ENCODE measurements around the gene HSH2D.
"Not testable (repeated sequence)": the region's sequence is repeated elsewhere in the genome, so short reads cannot be mapped to it uniquely, and the experiment has no call there.

HSH2D gene

DNA sequence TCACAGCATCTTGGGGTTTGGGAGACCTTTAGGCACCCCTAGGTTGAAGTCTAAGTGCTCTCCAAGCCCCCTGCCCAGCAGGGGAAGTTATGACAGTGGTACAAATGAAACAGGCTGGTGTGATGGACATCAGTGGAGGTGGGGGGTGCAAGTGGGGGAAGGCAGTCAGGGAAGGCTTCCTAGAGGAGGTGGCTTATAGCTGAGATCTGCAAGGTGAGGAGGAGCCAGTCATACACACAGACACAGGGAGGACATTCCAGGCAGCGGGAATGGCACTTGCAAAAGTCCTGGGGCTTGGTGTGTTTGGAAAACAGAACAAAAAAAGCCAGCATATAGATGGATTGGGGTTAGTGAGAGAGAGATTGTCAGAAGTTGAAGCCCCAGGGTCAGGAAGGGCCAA, 11.6 kb downstream of the HSH2D start:
- no peak for DNase-seq (ENCODE audit: low read depth in 2 of 2)

DNA sequence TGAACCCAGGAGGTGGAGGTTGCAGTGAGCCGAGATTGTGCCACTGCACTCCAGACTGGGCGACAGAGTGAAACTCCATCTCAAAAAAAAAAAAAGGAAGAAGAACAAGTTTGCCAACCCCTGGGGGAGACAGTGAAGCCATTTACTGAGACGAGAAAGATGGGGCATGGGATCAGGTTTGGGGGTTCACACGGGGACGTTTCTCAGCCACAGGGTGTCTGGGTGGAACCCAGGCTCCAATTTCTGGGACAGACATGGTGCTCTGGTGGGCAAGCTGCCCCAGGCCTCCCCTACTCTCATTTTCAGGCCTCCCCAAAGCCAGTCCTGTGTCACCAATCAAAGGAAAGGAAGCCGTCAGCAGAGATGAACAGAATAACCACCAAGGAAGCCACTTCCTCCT, 13.4 kb downstream of the HSH2D start:
- no peak for DNase-seq (ENCODE audit: low read depth in 2 of 2)

GRCh38 chr19:16157601-16158000, 14.1 kb downstream of the HSH2D start:
- no peak for DNase-seq (ENCODE audit: low read depth in 2 of 2)

DNA sequence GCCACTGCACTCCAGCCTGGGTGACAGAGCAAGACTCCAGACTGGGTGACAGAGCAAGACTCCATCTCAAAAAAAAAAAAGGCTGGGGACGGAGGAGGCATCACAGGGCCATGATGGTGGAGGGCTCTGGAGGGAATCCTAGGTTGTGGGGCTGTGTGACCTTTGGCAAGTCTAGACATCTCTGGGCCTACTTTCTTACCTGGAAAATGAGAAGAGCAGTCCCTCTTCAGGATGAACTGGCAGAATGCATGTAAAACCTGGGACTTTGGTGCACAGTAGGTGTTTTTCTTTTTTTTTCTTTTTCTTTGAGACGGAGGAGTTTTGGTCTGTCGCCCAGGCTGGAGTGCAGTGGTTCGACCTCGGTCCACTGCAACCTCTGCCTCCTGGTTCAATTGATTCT, 16.2 kb downstream of the HSH2D start:
- no peak for DNase-seq (ENCODE audit: low read depth in 2 of 2)

- no peak for DNase-seq (ENCODE audit: low read depth in 2 of 2)
Measured at GRCh38 chr19:16160445-16160942, 17.0 kb downstream of the HSH2D start.

DNA sequence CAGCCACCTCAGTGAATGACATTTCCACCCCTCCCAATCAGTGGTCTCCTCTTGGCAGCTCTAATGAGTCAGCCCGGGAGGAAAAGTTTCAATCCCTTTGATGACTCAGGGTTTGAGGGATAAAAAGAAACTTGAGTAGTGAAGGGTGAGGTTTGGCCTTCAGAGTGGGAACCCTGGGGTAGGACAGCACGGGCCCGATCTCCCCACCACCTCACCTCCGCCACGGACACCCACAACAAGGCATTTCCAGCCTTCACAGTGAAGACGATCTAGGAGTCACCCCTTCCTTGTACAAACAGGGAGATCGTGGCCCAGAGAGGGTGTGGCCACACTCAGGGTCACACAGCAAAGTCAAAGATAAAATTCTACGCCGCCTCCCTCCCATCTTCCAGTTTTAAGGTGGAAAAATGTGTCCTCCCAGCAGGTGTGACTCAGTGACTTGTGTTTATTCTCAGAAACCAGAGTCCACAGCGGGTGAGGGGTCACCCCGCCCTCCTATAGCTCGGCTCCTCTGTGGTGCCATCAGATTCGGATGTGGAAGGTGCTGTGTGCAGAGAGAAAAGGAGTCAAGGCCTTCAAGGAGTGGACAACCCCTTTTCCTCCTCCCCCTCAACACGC, 17.6 kb downstream of the HSH2D start:
- DNase-seq (ENCODE audit: low read depth in 2 of 2), result no peak

DNA sequence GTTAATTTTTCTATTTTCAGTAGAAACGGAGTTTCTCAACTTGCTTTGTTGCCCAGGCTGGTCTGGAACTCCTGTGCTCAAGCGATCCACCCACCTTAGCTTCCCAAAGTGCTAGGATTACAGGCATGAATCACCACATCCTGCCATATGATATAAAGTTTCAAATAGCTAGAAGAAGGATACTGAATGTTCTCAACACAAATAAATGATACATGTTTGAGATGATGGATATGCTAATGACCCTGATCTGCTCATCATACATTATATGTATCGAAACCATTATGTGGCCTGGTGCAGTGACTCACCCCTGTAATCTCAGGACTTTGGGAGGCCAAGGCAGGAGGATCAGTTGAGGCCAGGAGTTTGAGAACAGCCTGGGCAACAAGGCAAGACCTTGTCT, 18.4 kb downstream of the HSH2D start:
- DNase-seq (ENCODE audit: low read depth in 2 of 2), result no peak

GRCh38 chr19:16164222-16164890, 20.9 kb downstream of the HSH2D start:
- no peak for DNase-seq (ENCODE audit: low read depth in 2 of 2)

- no peak for DNase-seq (ENCODE audit: low read depth in 2 of 2)
Measured at GRCh38 chr19:16166417-16166816, 22.9 kb downstream of the HSH2D start.

GRCh38 chr19:16167055-16167454, 23.6 kb downstream of the HSH2D start:
- DNase-seq (ENCODE audit: low read depth in 2 of 2), result no peak

DNA sequence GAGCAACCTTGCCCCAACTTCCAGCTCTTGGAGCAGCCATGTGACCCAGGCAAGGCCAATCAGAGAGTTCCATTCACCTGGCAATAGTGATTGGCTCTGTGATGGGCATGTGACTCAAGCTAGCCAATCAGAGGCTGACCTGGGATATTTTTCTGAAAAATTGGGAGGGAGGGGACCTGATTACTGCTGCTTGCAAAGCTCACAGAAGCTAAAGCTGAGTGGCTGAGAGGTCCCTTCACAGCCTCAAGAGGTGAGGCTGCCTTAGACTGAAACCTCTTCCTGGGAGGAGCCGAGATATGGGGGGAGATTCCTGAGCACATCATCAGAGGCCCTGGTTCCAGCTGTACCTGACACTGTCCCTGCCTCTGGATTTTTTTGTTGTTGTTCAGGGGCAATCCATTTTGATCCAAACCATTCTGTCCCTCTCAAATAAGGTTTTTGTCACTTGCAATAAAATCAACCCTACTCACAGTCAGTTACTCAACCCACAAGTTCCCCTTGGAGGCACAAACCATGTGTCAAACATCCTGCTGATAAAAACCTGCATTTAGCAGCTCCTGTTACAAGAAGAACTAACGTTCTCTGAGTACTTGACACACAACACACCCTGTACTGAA, 25.1 kb downstream of the HSH2D start:
- no peak for DNase-seq (ENCODE audit: low read depth in 2 of 2)

DNA sequence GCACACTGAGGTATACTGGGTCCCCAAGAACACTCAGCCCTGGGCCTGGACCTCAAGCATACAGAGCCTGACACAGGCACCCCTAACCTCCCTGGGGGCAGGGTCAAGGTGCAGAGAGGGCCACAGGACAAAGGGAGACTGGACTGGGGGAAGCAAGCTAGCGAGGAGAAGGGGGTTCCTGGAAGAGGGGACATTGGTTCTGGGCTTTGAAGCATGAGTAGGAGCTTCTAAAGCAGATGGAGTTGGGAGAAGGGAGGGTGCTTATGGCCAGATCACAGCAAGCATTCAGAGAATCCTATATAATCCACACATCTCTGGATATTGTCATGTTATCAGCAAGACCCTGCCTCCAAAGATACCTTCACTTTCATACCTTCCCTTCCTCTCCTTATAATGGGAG, 26.6 kb downstream of the HSH2D start:
- DNase-seq (ENCODE audit: low read depth in 2 of 2), result no peak

GRCh38 chr19:16175954-16176353, 32.5 kb downstream of the HSH2D start:
- DNase-seq (ENCODE audit: low read depth in 2 of 2), result no peak

GRCh38 chr19:16178866-16179265, 35.4 kb downstream of the HSH2D start:
- DNase-seq (ENCODE audit: low read depth in 2 of 2), result not testable (repeated sequence)

- no peak for DNase-seq (ENCODE audit: low read depth in 2 of 2)
Measured at GRCh38 chr19:16180611-16181010, 37.1 kb downstream of the HSH2D start.

DNA sequence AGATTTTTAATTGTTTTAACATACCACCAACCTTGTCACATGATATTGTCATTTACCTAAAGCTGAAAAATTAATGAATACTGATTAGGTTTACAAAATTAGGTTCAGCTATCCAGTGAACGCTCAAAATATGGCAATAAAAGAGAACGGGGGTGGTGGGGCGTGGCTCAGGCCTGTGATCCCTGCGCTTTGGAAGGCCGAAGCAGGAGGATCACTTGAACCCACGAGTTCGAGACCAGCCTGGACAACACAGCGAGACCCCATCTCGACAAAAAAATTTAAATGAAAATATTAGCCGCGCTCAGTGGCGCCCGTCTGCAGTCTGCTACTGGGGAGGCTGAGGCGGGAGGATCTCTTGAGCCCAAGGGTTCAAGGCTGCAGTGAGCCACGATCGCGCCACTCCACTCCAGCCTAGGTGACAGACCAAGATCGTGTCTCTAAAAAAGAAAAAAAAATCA, 41.2 kb downstream of the HSH2D start:
- no peak for DNase-seq (ENCODE audit: low read depth in 2 of 2)

DNA sequence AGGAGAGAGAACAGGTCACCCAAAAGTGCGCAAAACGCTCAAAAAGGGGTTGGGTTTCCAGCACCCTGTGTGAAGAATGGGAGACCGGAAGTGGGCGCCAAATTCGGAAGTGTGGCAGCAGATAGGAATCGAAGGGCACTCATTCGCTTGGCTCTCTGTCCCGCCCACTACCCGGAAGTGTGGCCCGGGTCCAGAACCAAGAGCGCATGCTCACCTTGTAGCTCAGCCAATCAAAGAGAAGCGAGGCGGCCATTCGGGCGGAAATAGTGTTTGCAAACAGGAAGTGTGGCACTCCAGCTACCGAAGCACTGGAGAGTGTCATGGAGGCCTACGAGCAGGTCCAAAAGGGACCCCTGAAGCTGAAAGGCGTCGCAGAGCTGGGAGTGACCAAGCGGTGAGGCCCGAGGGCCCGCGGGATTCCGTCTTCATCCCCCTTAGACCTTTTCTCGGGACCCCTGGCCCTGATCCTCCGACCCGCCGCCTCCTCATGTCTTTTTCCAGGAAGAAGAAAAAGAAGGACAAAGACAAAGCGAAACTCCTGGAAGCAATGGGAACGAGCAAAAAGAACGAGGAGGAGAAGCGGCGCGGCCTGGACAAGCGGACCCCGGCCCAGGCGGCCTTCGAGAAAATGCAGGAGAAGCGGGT, 41.8 kb downstream of the HSH2D start, which contains the start of gene FAM32A:
TSS of gene FAM32A (plus strand) at position 288 of the 645 bp plus-strand sequence. CDS start at position 321, 33 bp downstream.
- DNase-seq (ENCODE audit: low read depth in 2 of 2), result peak; percentile 97

DNA sequence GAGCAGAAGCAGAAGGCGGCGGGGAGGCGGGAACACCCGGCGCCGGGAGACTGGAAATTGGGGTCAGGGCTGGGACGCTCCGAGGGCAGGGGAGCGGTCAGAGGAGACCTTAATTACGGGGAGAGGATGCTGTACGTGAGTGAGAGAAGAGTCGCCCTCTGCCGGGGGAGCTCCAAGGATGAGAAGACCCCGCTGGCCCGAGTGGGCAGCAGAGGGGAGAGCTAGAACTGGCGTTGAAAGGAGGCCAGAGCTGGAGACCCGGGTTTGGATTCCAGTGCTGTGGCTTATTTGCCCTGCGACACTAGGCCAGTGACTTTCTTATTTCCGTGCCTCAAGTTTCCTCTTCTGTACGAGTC, 42.3 kb downstream of the HSH2D start:
- no peak for DNase-seq (ENCODE audit: low read depth in 2 of 2)

DNA sequence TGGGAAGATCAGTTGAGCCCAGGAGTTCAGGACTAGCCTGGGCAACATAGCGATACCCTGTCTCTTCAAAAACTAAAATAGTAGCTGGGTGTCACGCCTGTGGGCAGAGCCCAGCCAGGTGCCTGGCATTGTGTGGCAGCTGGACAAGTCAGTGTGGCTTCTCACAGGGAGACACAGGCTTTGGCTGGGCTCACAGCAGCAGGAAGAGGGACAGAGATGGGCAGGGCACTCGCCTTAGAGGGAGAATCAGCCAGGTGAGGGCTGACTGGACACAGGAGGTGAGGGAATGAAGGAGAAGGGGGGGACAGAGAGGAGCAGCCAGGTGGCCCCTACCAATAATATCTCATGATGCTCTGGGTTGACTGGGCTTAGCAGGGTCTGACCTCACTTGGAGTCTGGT, 45.0 kb downstream of the HSH2D start:
- no peak for DNase-seq (ENCODE audit: low read depth in 2 of 2)

GRCh38 chr19:16190198-16190597, 46.7 kb downstream of the HSH2D start:
- no peak for DNase-seq (ENCODE audit: low read depth in 2 of 2)

DNA sequence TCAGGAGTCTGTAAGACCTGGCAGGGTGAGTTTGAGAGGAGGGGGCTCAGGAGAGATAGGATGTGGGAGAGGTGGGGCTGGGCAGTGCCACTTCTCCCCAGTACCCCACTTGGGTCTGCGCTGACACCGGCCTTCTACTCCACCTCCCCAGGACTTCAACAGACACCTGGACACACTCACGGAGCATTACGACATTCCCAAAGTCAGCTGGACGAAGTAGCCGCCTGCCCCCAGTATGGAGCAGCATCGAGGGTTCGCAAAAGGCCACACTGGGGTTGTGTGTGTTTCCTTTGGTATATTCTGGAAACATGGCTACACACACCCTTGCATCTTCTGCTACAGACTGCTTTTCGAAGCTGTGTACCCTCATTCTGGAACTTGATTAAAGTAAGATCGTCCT, 47.3 kb downstream of the HSH2D start:
- no peak for DNase-seq (ENCODE audit: low read depth in 2 of 2)

DNA sequence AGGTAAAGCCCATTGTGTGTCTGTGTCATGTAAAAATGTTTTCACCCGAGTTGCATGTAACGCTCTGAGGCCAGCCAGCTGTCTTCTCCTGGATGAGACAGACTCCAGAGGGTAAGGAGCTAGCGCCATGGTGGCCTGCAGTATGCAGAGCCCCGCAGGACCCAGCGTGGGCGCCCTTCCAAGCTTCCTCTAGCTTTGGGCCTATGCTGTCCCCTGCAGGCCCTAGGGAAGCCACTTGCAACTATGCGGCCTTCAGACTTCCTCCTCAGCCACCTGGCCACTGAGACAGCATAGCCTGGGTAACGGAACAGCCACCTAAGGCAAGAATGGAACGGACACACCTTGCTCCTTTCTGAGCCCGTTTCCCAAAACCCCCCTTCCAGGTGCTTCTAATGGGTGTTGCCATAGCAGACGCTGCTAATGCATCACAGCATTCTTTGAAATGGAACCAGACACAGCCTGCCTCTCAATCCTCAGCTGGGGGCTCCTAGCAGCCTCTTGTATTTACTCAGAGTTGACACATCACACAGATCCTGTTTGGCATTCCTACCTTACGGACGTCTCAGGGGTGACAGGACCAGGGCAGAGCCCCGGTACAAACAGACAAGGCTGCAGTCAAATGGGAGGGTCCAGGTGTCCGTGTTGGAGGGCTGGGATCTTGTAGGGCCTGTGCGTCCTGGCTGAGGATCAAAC, 47.9 kb downstream of the HSH2D start:
- DNase-seq (ENCODE audit: low read depth in 2 of 2), result no peak

Data from stimulated activated CD8-positive, alpha-beta memory T cell treated with anti-CD3 and anti-CD28 coated beads, Interleukin-7, amount 100 ng/mL, for 1 hour (primary cell).